ENCODE measurements around the gene ZNF638.

GRCh38 chr2:71285706-71286105 lies 45.9 kb upstream of the ZNF638 start:
- TF ChIP-seq FOS (IDR thresholded peaks at IDR 0.05; ENCODE audit: borderline replicate concordance, insufficient read depth, low read length) (no peak), EZH2 (IDR thresholded peaks at IDR 0.05; ENCODE audit: borderline replicate concordance, low read depth, low read length, severe bottlenecking) (no peak), GATA2 (IDR thresholded peaks at IDR 0.05; ENCODE audit: insufficient read depth, insufficient read length, low read depth, low read length) (no peak), CTCF (IDR thresholded peaks at IDR 0.05; ENCODE audit: extremely low read depth in 1 of 2, insufficient read depth in 1 of 2, low read depth in 1 of 2, low read length in 2 of 2) (no peak)

Data from endothelial cell of umbilical vein (primary cell).